ENCODE results near the gene DNAJC7.

DNA sequence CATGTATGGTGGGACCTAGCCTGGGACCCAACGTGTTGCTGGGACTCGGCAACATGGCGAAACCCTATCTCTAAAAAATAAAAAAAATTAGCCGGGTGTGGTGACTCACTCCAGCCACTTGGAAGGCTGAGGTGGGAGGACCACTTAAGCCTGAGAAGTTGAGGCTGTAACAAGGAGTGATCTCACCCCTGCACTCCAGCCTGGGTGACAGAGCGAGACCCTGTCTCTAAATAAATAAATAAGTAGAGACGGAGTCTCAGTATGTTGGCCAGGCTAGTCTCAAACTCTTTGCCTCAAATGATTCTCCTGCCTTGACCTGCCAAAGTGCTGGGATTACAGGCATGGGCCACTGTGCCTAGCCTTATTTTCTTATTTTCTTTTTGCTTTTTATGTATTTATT, 60.7 kb downstream of the DNAJC7 start:
- no peak for TF ChIP-seq ZBTB1 (CRISPR knock-in tag; IDR thresholded peaks at IDR 0.05; ENCODE audit: borderline replicate concordance, low read depth)
- no peak for TF ChIP-seq EHMT2 (IDR thresholded peaks at IDR 0.05)
- TF ChIP-seq, protein P1, sequence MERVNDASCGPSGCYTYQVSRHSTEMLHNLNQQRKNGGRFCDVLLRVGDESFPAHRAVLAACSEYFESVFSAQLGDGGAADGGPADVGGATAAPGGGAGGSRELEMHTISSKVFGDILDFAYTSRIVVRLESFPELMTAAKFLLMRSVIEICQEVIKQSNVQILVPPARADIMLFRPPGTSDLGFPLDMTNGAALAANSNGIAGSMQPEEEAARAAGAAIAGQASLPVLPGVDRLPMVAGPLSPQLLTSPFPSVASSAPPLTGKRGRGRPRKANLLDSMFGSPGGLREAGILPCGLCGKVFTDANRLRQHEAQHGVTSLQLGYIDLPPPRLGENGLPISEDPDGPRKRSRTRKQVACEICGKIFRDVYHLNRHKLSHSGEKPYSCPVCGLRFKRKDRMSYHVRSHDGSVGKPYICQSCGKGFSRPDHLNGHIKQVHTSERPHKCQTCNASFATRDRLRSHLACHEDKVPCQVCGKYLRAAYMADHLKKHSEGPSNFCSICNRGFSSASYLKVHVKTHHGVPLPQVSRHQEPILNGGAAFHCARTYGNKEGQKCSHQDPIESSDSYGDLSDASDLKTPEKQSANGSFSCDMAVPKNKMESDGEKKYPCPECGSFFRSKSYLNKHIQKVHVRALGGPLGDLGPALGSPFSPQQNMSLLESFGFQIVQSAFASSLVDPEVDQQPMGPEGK (CRISPR knock-in tag; IDR thresholded peaks at IDR 0.05; ENCODE audit: borderline replicate concordance), result no peak
- TF ChIP-seq ZNF76 (CRISPR knock-in tag; IDR thresholded peaks at IDR 0.05; ENCODE audit: borderline replicate concordance), result no peak
- TF ChIP-seq NCOA1 (IDR thresholded peaks at IDR 0.05; ENCODE audit: low read depth), result no peak
- no peak for TF ChIP-seq KAT7 (CRISPR knock-in tag; IDR thresholded peaks at IDR 0.05; ENCODE audit: borderline replicate concordance)
- peak; percentile 10 for TF ChIP-seq PRDM10 (IDR thresholded peaks at IDR 0.05; ENCODE audit: partially characterized antibody)
- TF ChIP-seq POLR2A (conservative IDR thresholded peaks at IDR 0.05), result no peak
- no peak for TF ChIP-seq CC2D1A (IDR thresholded peaks at IDR 0.05)
- TF ChIP-seq, protein P2, sequence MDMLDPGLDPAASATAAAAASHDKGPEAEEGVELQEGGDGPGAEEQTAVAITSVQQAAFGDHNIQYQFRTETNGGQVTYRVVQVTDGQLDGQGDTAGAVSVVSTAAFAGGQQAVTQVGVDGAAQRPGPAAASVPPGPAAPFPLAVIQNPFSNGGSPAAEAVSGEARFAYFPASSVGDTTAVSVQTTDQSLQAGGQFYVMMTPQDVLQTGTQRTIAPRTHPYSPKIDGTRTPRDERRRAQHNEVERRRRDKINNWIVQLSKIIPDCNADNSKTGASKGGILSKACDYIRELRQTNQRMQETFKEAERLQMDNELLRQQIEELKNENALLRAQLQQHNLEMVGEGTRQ (CRISPR knock-in tag; IDR thresholded peaks at IDR 0.05), result no peak
- TF ChIP-seq NFIC (IDR thresholded peaks at IDR 0.05), result no peak
- TF ChIP-seq BRCA1 (IDR thresholded peaks at IDR 0.05), result no peak
- TF ChIP-seq BRCA1 (CRISPR knock-in tag; IDR thresholded peaks at IDR 0.05), result no peak
- no peak for TF ChIP-seq TAL1 (IDR thresholded peaks at IDR 0.05)
